GM20000 (cell line): ENCODE data around the gene KCND3.

Source experiments
- DNase-seq: peaks from one replicate; pipeline ENCODE4 v3.0.0; 2012; ENCODE audit warnings: low spot score
- CTCF ChIP-seq: IDR thresholded peaks from 2 replicates; pipeline ENCODE4 v1.5.1; 2012; ENCODE audit warnings: mild to moderate bottlenecking, control low read depth; ENCODE audit errors: extremely low read depth, missing control alignments

KCND3 gene

GRCh38 chr1:111934106-111934852, 55.2 kb downstream of the KCND3 start:
- DNase-seq = no peak
- no peak for TF ChIP-seq CTCF

GRCh38 chr1:111930356-111930755, 59.1 kb downstream of the KCND3 start:
- no peak for DNase-seq
- no peak for TF ChIP-seq CTCF

- no peak for DNase-seq
- no peak for TF ChIP-seq CTCF
Measured at GRCh38 chr1:111928531-111928930, 60.9 kb downstream of the KCND3 start.

GRCh38 chr1:111927652-111928051, 61.8 kb downstream of the KCND3 start:
- TF ChIP-seq CTCF = no peak

GRCh38 chr1:111924786-111925185, 64.7 kb downstream of the KCND3 start:
- TF ChIP-seq CTCF = no peak
- DNase-seq = no peak

More at GRCh38 chr1:111927652-111928051, 61.8 kb downstream of the KCND3 start:
- DNase-seq = no peak

- no peak for DNase-seq
- no peak for TF ChIP-seq CTCF
Measured at GRCh38 chr1:111923766-111924165, 65.7 kb downstream of the KCND3 start.

- no peak for DNase-seq
- TF ChIP-seq CTCF = no peak
Measured at GRCh38 chr1:111921948-111922347, 67.5 kb downstream of the KCND3 start.
